Measurements from ENCODE around the gene SRRM3. TPM values are rescaled to one million over a fixed set of nuclear protein-coding genes. Genes with fewer than 3 reads are reported as not detected.
"Not testable (repeated sequence)": the region's sequence is repeated elsewhere in the genome, so short reads cannot be mapped to it uniquely, and the experiment has no call there.

Gene SRRM3
- total RNA-seq, 1 donor from 2014 or later, result 3.0 TPM

DNA sequence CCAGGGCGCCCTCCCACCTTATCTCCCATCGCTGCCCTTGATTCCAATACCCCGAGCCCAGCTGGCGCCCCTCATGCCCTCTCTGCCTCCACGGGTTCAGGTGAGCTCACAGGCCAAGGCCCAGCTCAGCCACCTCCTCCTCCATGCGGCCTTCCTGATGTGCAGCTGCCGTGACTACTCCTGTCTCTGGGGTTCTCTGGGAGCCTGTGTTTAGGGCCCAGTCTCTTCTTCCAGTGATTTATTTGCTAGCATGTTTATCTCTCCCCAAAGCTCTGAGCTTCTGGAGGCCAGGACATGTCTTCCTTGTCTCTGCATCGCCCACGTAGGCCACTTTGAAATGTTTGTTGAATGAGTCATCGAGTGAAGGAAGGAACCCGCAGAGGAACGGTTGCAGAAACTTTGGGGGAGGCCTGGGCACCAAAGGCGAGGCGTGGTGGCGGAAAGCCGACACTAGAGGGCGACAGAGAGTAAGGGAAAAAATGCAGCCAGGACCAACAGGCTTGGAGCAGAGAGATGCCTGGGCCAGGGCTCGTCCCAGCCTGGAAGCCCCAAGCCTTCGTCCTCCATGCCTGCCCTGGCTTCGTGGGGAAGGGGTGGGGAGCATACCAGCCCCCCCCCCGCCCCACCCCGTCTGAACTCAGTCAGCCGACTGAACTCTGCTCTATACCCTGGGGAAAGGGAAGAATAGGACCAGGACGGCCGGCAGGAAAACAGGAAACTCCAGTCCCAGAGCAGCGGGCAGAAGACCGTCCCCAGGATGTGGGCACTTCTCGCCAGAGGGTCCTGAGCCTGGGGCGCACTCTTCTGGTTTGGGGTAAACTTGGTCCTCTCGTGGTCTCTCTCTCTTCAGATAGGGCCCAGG is 89.9 kb downstream of the SRRM3 start:
- peak; percentile 97 to 99 for DNase-seq (ENCODE audit: low read depth in 2 of 2)

DNA sequence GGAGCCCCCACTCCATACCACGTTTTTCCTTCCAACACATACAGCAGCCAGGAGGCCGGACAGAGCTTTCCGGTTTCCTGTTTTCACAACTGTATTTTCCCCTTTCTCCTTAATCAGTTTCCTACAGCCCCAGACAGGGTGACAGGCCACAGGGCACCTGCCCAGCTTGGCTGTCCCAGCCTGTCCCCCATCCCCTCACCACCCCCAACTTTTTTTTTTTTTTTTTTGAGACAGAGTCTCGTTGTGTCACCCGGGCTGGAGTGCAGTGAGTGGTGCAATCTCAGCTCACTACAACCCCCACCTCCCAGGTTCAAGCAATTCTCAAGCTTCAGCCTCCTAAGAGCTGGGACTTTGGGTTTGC is 90.5 kb downstream of the SRRM3 start:
- DNase-seq (ENCODE audit: low read depth in 2 of 2), result peak; percentile 93 to 98

DNA sequence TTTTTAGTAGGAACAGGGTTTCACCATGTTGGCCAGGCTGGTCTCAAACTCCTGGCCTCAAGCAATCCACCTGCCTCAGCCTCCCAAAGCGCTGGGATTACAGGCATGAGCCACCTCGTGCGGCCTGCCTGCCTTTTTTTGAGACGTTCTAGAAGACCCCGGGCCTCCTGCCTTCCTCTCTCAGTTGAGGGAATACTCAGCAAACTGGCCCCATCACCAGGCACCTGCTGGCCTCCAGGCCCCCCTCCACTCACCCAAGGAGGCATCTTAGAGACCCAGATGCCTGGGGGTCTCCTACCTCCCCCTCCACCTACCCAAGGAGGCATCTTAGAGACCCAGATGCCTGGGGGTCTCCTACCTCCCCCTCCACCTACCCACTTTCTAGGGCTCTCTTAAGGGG is 91.2 kb downstream of the SRRM3 start:
- not testable (repeated sequence) for DNase-seq (ENCODE audit: low read depth in 2 of 2)

DNA sequence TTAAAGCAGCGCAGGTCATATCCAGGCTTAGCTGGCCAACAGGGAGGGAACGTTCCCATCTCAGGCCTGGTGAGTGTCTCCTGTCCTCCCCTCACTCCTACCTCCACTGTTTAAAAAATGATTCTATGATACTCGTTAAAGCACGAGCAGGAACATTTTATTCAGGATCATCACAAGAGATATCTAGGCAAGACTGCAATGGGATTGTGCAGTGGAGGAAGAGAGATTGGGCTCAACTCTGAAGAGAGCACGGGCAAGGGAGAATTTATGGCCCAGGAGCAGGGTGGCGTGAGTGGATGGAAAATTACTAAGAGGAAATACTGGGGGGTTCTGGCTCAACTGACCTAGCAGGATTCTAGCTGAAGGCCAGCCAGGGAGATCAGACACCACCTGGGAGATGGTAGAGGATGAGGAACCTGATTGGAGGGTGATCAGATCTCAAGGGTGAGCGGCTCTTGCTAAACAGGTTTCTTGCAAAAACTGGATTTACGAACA is 91.8 kb downstream of the SRRM3 start:
- peak in 1 of 2 donors; percentile 70 for DNase-seq (ENCODE audit: low read depth in 2 of 2)

DNA sequence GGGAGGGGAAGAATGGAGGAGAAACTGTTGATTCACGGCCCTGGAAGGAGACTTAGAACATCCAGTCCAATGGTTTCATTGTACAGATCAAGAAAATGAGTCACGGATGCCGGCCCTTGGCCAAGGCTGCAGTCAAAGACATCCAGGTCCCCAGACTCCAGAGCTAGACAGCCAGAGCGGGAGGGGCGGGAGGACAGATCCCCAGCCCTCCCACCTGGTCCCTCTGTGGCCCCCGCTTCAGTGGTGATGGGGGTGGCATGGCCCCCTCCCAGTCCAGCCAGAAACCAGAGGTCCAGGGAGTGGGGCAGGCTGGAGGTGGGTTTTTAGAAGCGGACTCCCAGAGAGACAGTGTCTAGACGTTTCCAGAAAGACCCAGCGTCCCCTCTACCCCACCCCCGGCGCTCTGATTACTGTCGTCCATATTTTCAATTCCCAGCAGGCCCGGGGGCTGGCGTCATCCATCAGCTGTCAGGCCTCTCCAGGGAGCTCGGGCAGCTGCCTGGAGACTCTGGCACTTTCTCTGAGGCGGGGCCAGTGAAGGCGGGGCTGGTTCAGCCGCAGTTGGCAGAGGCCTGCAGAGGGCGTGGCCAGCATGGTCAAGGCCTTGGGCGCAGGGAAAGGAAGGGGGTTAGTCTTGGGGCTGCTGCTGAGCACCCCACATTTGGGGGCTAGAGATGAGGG is 92.8 kb downstream of the SRRM3 start:
- DNase-seq (ENCODE audit: low read depth in 2 of 2), result peak; percentile 66 to 95

DNA sequence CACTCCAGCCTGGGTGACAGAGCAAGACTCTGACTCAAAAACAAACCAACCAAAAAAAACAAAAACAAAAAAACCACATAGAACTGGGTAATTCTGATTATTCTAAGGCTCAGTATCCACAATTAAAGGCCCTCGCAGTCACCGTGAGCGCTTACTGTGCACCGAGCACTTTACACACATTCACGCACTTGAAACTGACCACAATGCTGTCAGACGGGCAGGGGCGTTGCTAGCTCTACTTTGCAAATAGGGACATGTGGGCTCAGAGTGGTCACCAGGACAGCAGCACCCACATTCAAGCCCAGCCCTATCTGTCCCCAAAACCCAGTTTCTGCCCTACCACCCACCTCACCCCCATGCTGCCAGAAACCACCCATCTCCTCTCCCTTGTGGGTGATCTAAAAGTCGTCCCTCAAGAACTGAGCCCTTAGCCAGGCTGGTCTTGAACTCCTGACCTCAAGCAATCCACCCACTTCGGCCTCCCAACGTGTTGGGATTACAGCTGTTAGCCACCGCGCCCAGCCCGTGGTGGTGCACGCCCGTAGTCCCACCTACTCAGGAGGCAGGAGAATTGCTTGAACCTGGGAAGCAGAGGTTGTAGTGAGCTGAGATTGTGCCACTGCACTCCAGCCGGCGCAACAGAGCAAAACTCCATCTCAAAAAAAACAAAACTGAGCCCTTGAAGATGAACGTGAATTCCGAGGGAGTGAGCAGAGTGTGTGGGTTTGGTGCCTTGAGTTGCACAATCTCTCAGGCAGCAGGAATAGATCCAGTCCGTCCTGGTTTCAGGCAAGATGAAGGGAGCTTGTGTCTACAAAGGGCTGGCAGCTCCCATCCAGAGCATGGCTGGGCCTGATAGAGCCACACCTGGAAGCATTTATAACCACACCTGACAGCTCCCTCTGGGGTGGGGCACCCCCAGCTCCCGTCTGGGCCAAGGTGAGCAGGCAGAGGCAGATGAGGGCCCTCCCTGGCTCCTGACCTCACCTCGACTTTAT is 95.3 kb downstream of the SRRM3 start:
- no peak for DNase-seq (ENCODE audit: low read depth in 2 of 2)

DNA sequence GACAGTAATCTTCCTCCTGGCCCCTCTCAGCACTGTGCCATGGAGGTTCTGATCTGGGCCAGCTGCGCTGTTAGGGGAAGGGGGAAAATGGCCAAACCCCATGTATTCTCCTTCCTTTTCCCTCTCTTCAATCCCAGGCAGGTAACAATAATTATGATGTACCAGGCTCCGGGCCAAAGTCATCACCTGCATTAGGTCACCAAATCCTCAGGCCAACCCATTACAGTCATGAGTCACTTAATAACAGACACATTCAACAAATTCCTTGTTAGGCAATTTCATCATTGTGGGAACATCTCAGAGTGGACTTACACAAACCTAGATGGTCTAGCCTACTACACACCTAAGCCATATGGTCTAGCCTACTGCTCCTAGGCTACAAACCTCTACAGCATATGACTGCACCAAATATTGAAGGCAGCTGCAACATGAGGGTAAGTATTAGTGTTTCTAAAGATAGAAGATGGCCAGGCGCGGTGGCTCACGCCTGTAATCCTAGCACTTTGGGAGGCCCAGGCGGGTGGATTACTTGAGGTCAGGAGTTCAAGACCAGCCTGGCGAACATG is 98.6 kb downstream of the SRRM3 start:
- peak; percentile 41 to 51 for DNase-seq (ENCODE audit: low read depth in 2 of 2)

DNA sequence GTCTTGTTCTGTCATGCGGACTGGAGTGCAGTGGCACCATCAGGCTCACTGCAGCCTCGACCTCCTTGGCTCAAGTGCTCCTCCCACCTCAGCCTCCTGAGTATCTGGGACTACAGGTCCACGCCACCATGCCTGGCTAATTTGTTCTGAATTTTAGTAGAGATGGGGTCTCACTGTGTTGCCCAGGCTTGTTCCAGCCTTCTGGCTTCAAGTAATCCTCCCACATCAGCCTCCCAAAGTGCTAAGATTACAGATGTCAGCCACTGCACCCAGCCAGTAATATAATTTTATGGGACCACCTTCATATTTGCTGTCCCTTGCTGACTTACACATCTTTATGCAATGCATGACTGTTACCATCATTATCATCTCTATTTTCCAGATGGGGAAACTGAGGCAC is 99.3 kb downstream of the SRRM3 start:
- DNase-seq (ENCODE audit: low read depth in 2 of 2), result no peak

DNA sequence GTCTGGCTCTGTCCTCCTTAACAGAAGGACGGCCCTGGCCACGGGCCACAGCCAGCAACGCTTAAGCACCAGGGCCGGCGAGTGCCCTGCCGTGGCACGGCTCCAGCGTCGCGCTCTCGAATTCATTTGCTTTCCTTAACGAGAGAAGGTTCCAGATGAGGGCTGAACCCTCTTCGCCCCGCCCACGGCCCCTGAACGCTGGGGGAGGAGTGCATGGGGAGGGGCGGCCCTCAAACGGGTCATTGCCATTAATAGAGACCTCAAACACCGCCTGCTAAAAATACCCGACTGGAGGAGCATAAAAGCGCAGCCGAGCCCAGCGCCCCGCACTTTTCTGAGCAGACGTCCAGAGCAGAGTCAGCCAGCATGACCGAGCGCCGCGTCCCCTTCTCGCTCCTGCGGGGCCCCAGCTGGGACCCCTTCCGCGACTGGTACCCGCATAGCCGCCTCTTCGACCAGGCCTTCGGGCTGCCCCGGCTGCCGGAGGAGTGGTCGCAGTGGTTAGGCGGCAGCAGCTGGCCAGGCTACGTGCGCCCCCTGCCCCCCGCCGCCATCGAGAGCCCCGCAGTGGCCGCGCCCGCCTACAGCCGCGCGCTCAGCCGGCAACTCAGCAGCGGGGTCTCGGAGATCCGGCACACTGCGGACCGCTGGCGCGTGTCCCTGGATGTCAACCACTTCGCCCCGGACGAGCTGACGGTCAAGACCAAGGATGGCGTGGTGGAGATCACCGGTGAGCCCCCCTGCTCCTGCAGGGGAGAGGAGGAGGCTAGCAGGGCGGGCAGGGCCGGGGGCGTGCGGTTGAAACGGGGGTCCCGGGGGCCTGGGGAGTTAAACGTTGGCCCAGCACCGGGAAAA is 100.9 kb downstream of the SRRM3 start, which contains the start of gene HSPB1:
Gene HSPB1, plus strand, starts transcription at position 327 of the 855 bp plus-strand sequence. Its CDS starts 40 bp downstream, at position 367.
- DNase-seq (ENCODE audit: low read depth in 2 of 2), result peak; percentile 92 to 94

DNA sequence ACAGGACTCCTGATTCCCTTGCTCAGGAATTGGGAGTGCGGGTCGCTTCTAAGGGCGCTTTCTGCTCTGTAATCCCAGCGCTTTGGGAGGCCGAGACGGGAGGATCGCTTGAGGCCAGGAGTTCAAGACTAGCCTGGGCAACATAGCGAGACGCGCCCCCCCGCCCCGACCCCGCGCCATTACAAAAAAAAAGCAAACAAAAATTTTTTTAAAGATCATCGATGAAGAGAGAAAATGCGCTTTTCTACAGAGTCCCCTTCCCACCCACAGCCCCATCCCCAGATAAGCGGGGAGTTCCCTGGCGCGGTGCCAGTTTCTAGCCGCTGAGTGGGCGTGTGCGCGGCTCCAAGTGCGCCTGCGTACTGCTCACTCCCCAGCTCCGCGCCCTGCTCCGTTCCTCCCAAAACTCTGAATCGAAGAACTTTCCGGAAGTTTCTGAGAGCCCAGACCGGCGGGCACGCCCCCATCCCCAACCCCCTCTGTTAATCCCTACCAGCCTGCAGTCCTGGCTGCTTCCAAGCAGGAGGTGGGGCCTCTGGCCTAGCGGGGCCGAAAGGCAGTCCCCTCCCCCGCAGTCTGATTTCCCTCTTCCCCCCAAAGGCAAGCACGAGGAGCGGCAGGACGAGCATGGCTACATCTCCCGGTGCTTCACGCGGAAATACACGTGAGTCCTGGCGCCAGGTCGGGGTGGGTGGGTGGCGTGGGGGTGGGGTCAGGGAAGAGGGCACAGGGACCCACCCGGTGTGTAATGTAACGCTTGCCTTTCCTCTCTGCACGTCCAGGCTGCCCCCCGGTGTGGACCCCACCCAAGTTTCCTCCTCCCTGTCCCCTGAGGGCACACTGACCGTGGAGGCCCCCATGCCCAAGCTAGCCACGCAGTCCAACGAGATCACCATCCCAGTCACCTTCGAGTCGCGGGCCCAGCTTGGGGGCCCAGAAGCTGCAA is 101.8 kb downstream of the SRRM3 start:
- DNase-seq (ENCODE audit: low read depth in 2 of 2), result peak; percentile 91 to 94

DNA sequence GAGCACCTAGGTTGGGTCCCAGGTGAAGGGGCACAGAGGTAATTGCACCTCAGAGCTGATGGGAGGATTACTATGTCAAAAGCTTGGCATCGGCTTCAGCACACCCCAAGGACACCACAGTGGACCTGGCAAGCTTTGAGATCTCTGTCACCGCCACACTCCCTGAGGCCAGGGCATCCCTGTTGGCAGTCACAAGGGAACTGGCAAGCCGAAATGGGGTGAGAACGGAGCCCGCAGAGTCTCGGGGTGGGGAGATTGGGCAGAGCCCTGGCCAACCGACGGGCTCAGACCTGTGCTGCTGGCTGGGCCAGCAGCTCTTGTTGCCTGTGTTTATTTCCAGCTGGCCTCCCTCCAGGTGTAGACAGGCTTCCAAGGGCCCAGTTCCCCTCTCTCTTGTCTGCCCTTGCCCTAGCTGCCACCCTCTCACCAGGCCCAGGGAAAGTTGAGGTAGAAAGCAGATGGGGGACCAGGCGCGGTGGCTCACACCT is 103.2 kb downstream of the SRRM3 start:
- DNase-seq (ENCODE audit: low read depth in 2 of 2), result peak in 1 of 2 donors; percentile 57

DNA sequence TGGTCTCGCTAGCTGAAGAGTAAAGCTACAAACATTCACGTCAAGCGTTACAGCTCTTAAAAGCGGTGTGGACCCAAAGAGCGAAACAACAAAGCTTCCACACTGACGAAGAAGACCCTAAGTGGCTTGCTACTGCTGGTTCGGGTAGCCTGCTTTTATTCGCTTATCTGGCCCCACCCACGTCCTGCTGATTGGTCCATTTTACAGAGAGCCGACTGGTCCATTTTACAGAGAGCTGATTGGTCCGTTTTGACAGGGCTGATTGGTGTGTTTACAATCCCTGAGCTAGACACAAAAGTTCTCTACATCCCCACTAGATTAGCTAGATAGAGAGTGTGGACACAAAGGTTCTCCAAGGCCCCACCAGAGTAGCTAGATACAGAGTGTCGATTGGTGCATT is 107.2 kb downstream of the SRRM3 start:
- not testable (repeated sequence) for DNase-seq (ENCODE audit: low read depth in 2 of 2)

DNA sequence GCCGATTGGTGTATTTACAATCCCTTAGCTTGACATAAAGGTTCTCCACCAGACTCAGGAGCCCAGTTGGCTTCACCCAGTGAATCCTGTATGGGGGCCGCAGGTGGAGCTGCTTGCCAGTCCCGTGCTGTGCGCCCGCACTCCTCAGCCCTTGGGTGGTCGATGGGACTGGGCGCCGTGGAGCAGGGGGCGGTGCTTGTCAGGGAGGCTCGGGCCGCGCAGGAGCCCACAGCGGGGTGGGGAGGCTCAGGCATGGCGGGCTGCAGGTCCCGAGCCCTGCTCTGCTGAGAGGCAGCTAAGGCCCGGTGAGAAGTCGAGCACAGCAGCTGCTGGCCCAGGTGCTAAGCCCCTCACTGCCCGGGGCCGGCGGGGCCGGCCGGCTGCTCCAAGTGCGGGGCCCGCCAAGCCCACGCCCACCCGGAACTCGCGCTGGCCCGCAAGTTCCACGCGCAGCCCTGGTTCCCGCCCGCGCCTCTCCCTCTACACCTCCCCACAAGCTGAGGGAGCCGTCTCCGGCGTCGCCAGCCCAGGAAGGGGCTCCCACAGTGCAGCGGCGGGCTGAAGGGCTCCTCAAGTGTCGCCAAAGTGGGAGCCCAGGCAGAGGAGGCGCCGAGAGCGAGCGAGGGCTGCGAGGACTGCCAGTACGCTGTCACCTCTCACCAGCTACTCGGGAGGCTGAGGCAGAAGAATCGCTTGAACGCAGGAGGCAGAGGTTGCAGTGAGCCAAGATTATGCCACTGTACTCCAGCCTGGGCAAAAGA is 107.8 kb downstream of the SRRM3 start:
- not testable (repeated sequence) for DNase-seq (ENCODE audit: low read depth in 2 of 2)

DNA sequence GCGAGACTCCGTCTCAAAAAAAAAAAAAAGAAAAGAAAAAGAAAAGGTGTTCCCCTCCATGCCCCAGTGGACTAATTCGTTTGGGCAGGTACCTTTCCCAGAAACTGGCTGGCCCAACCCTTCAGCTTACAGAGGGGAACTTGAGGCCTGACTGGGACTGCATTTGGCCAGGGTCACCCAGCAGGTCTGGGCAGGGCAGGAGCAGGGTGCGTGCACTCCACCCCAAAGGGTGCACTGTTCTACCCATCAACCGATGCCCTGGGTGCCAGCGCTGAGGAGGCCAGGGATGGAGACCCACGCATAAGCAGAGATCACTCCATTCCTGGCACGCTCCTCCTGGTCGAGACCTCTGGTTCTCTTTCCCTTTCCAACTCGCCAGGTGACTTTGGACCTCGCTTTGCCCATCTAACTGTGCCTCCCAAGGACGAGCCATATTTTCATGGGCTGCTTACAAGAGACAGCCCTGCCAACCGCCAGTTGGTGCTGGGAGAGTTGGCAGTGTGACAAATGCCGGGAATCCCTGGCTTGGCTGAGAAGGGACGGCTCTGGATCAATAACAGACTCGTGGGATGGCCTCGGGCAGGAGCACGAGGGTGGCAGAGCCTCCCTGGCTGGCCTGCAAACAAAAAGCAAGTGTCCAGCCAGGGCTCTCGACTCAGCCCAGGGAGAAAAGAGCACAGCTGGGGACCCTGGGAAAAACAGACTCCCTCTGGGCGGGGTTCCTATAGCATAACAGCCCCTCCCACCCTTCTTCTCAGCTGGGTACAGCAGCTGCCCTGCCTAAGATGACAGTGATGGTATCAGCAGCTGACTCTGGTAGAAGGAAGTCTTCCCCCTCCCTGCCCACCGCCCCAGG is 108.6 kb downstream of the SRRM3 start:
- no peak for DNase-seq (ENCODE audit: low read depth in 2 of 2)

DNA sequence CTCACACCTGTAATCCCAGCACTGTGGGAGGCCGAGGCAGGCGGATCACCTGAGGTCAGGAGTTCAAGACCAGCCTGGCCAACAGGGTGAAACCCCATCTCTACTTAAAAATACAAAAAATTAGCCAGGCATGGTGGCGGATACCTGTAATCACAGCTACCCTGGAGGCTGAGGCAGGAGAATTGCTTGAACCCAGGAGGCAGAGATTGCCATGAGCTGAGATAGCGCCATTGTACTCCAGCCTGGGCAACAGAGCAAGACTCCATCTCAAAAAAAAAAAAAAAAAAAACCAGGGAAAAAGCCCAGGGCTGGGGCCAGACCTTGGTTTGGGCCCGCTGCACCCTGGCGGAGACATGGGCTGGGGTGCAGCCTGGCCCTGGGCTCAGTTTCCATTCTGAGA is 110.1 kb downstream of the SRRM3 start:
- not testable (repeated sequence) for DNase-seq (ENCODE audit: low read depth in 2 of 2)

DNA sequence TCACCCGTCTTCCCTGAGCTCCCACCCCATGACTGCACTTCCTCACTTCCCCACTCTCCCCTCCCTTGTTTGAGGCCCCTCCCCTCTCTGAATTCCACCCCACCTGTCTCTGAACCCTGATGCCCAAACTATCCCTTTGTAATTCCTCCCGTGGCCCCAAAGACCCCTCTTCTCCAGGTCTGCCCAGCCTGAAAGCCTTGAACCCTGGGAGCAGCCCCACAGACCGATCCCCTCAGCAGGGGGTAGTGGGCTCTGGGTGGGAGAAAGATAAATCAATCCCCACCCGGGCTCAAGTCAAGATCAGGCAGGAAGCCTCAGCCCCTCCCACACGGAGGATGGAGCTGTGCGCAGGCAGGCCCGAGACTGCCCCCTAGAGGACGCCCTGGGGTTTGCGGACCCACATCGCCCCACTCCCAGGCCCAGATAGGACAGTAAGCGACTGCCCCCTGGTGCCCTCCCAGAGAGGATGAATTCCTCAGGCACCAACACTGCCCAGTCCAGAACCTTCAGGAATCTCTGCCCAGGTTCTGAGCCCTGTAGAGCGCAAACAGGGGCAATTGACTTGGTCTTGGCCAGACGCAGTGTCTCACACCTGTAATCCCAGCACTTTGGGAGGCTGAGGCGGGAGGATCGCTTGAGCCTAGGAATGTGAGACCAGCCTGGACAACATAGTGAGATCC is 112.5 kb downstream of the SRRM3 start:
- DNase-seq (ENCODE audit: low read depth in 2 of 2), result peak; percentile 94 to 95
